DOHH2 (cell line): ENCODE measurements around the gene ARFIP1.

Experiments used
- CTCF ChIP-seq: fragments of 200-600 bp; sonication (generic); IDR thresholded peaks from one replicate; pipeline ENCODE4 v1.5.1; 2014; ENCODE audit warnings: antibody characterized with exemption, mild to moderate bottlenecking, low read depth, low read length; ENCODE audit not compliant: poor library complexity, severe bottlenecking
- EZH2phosphoT487 ChIP-seq: fragments of 200-600 bp; sonication (generic); IDR thresholded peaks from 2 replicates; pipeline ENCODE4 v1.6.1; 2017; ENCODE audit warnings: borderline replicate concordance, mild to moderate bottlenecking, antibody characterized with exemption, low read length, moderate library complexity, mixed read lengths

- TF ChIP-seq CTCF (no peak), EZH2phosphoT487 (no peak)
Observed at GRCh38 chr4:152836936-152837335, 57.2 kb downstream of the ARFIP1 start.
